Measurements from ENCODE around the gene NEO1. TPM values are rescaled to one million over a fixed set of nuclear protein-coding genes. Genes with fewer than 3 reads are reported as not detected.
A peak's percentile ranks its signal among the peaks of the same experiment; 100 is the strongest.

Gene NEO1
- total RNA-seq, 2 donors from 2014 or later: 51.4 to 72.3 TPM

DNA sequence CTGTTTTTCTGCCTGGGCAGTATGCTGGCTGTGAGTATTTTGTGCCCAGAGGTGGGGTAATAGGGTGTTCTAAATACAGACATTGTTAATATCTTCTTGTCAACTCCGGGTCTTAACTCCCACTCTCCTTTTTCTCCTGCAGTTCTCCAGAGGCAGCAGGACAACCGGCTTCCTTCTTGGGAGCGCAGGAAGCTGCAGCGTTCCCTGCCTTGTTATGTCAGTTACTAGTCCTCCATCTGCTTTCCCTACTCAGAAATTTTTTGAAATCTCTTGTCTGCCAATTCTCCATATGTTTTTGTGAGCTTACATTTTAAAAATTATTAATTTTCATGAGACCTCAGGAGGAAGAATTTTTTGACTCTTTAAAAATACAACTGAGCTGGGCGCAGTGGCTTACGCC lies 67.2 kb downstream of the NEO1 start:
- no peak overlapping the region for H3K4me3 ChIP-seq
- no peak overlapping the region for H3K27ac ChIP-seq
- H3K9me3 ChIP-seq: no peaks in the 10 kb centered on the region
- no peaks in the 10 kb centered on the region for H3K4me1 ChIP-seq (ENCODE audit: control insufficient read depth in 1 of 2, low read depth in 2 of 2)
- H3K27me3 ChIP-seq (replicated peaks; ENCODE audit: insufficient read depth): no peaks in the 10 kb centered on the region
- DNase-seq (ENCODE audit: low spot score) (no peak), ATAC-seq (ENCODE audit: insufficient number of reproducible peaks, low FRiP score, low read depth) (no peak)
- H3K36me3 ChIP-seq: peaks cover 7% of the 10 kb centered on the region
- TF ChIP-seq, protein P1, sequence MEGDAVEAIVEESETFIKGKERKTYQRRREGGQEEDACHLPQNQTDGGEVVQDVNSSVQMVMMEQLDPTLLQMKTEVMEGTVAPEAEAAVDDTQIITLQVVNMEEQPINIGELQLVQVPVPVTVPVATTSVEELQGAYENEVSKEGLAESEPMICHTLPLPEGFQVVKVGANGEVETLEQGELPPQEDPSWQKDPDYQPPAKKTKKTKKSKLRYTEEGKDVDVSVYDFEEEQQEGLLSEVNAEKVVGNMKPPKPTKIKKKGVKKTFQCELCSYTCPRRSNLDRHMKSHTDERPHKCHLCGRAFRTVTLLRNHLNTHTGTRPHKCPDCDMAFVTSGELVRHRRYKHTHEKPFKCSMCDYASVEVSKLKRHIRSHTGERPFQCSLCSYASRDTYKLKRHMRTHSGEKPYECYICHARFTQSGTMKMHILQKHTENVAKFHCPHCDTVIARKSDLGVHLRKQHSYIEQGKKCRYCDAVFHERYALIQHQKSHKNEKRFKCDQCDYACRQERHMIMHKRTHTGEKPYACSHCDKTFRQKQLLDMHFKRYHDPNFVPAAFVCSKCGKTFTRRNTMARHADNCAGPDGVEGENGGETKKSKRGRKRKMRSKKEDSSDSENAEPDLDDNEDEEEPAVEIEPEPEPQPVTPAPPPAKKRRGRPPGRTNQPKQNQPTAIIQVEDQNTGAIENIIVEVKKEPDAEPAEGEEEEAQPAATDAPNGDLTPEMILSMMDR (IDR thresholded peaks at IDR 0.05): no peak

DNA sequence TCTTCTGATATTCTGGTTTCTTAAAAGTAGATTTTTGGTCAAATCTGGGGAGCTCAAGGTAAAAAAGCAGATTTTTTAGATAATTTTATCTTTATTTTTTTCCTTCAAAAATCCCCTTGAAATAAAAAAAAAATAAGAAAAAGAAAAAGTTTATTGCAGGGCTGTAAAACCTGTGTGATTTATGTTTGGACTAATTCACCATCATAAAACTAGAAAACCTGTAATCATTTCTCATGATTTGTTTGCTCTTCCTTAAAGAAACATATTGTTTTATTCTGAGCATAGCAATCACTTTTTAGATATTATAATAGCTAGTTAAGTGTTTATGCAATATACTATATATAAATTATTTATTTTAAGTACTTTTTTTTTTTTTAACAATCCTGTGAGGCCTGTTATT lies 68.0 kb downstream of the NEO1 start:
- no peak for DNase-seq (ENCODE audit: low spot score)
- no peak overlapping the region for H3K27ac ChIP-seq
- H3K4me3 ChIP-seq: no peak overlapping the region
- TF ChIP-seq, protein P1 (IDR thresholded peaks at IDR 0.05): no peak
- ATAC-seq (ENCODE audit: insufficient number of reproducible peaks, low FRiP score, low read depth): no peak
- no peaks in the 10 kb centered on the region for H3K27me3 ChIP-seq (replicated peaks; ENCODE audit: insufficient read depth)
- H3K9me3 ChIP-seq: no peaks in the 10 kb centered on the region
- H3K36me3 ChIP-seq: peaks cover 7% of the 10 kb centered on the region
- H3K4me1 ChIP-seq (ENCODE audit: control insufficient read depth in 1 of 2, low read depth in 2 of 2): no peaks in the 10 kb centered on the region

DNA sequence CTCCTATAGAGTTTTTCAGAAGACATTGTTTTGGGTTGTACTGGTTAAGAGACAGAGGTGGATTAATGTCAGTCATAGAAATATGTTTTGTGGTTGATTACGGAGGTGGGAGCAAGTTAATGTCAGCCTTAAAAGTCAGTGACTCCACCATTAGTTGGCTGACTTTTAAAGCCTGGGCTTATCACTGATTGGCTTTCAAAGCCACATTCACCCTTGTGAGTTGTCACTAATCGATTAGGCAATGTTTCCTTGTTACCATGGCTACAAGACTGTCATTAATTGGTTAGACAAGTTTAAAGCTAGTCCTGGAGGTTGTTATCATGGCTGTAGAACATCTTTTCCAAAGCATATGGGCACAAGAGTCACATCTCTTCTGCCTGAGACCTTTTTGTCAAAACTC lies 73.0 kb downstream of the NEO1 start:
- H3K36me3 ChIP-seq: peaks cover 4% of the 10 kb centered on the region
- H3K9me3 ChIP-seq: no peaks in the 10 kb centered on the region
- H3K4me1 ChIP-seq (ENCODE audit: control insufficient read depth in 1 of 2, low read depth in 2 of 2): no peaks in the 10 kb centered on the region
- H3K27me3 ChIP-seq (replicated peaks; ENCODE audit: insufficient read depth): no peaks in the 10 kb centered on the region
- TF ChIP-seq, protein P1 (IDR thresholded peaks at IDR 0.05): no peak
- no peak overlapping the region for H3K4me3 ChIP-seq
- DNase-seq (ENCODE audit: low spot score) (no peak), ATAC-seq (ENCODE audit: insufficient number of reproducible peaks, low FRiP score, low read depth) (no peak)
- H3K27ac ChIP-seq: no peak overlapping the region

DNA sequence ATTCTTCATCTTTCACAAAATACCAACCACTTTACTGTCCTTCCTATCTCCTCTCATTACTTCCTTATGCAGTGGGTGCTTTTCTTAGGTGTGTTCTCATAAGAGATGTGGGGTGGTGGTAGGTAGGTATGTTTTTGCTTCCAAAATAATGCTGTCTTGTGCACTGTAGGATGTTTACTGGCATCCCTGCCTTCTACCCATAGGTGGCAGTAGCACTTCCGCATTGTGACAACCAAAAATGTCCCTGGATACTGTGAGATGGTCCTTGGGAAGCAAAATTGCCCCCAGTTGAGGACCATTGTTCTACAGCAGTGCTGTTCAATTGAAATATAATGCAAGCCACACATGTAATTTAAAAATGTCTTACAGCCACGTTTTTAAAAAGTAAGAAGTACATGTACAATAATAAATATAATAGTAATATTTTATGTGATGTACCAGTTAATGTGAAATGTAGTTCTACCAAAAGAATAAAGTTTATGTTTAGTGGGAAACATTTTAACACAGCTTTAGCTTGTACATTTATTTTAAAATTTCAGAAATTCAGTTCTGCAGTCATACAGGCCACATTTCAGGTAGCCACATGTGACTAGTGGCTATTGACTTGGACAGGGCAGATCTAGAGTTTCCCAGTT lies 75.2 kb downstream of the NEO1 start:
- Histone ChIP-seq H3K27me3 (replicated peaks; ENCODE audit: insufficient read depth) (no peaks in the 10 kb centered on the region), H3K4me3 (no peak overlapping the region), H3K27ac (no peak overlapping the region), H3K4me1 (ENCODE audit: control insufficient read depth in 1 of 2, low read depth in 2 of 2) (no peaks in the 10 kb centered on the region), H3K36me3 (peaks cover 4% of the 10 kb centered on the region), H3K9me3 (no peaks in the 10 kb centered on the region)
- TF ChIP-seq, protein P1 (IDR thresholded peaks at IDR 0.05): peak; percentile 63
- DNase-seq (ENCODE audit: low spot score) (no peak), ATAC-seq (ENCODE audit: insufficient number of reproducible peaks, low FRiP score, low read depth) (no peak)

DNA sequence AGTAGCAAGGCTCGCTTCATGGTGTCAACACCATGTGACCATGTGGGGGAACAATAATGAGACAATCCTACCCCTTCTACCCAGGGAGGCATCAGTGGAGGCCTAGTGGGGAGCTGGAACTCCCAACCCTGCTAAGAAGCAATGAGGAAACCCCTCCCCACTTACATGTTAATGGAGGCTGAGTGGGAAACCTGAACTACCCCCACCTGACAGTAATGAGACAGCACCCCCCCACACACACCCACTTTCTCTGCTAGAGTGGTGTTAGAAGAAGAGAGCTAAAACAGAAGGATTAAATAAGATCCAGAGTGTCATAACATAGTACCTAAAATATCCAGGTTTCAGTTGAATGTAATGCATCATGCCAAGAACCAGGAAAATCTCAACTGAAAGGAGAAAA lies 78.6 kb downstream of the NEO1 start:
- no peaks in the 10 kb centered on the region for H3K4me1 ChIP-seq (ENCODE audit: control insufficient read depth in 1 of 2, low read depth in 2 of 2)
- no peak for DNase-seq (ENCODE audit: low spot score)
- H3K27me3 ChIP-seq (replicated peaks; ENCODE audit: insufficient read depth): no peaks in the 10 kb centered on the region
- H3K9me3 ChIP-seq: no peaks in the 10 kb centered on the region
- H3K27ac ChIP-seq: no peak overlapping the region
- no peak overlapping the region for H3K4me3 ChIP-seq
- peaks cover 4% of the 10 kb centered on the region for H3K36me3 ChIP-seq
- ATAC-seq (ENCODE audit: insufficient number of reproducible peaks, low FRiP score, low read depth): no peak
- TF ChIP-seq, protein P1 (IDR thresholded peaks at IDR 0.05): no peak

All from thoracic aorta (tissue), 2 donors.